GM23338 (cell line): ENCODE measurements around the gene SEMA6B. TPM values are rescaled to one million over a fixed set of nuclear protein-coding genes. Genes with fewer than 3 reads are reported as not detected.

Experiments used
- ATAC-seq: fragments of 200-7000 bp; cut with Tn5 transposase; 3 replicates; pipeline ENCODE4 v1.9.1; 2020
- DNase-seq: peaks from one replicate; pipeline ENCODE4 v3.0.0-alpha.2; 2015; ENCODE audit warnings: low spot score
- H2AFZ ChIP-seq: fragments of 200-600 bp; sonication (generic); 2 replicates; pipeline ENCODE4 v1.8.0; 2016; ENCODE audit warnings: antibody characterized with exemption, mild to moderate bottlenecking, moderate library complexity
- H3F3A ChIP-seq: fragments of 200-600 bp; sonication (generic); replicated peaks from 2 replicates; pipeline ENCODE4 v1.8.0; 2017; ENCODE audit warnings: antibody characterized with exemption, mixed run types, low read depth
- H3K27ac ChIP-seq: fragments of 200-600 bp; sonication (generic); 2 replicates; pipeline ENCODE4 v1.6.1; 2016; ENCODE audit warnings: low read depth
- H3K27me3 ChIP-seq: fragments of 200-600 bp; sonication (generic); 2 replicates; pipeline ENCODE4 v1.8.0; 2016; ENCODE audit warnings: mild to moderate bottlenecking, mixed run types, moderate library complexity; ENCODE audit not compliant: insufficient read depth
- H3K36me3 ChIP-seq: fragments of 200-600 bp; sonication (generic); 2 replicates; pipeline ENCODE4 v1.8.0; 2016; ENCODE audit warnings: mild to moderate bottlenecking; ENCODE audit not compliant: insufficient read depth
- H3K4me1 ChIP-seq: fragments of 200-600 bp; sonication (generic); 2 replicates; pipeline ENCODE4 v1.8.0; 2016; ENCODE audit warnings: mild to moderate bottlenecking, moderate library complexity; ENCODE audit not compliant: insufficient read depth
- H3K4me2 ChIP-seq: fragments of 200-600 bp; sonication (generic); 2 replicates; pipeline ENCODE4 v1.7.1; 2017; ENCODE audit warnings: mixed run types
- H3K4me3 ChIP-seq: fragments of 200-600 bp; sonication (generic); 2 replicates; pipeline ENCODE4 v1.6.1; 2016; ENCODE audit warnings: mixed run types
- H3K79me2 ChIP-seq: fragments of 200-600 bp; sonication (generic); replicated peaks from 2 replicates; pipeline ENCODE4 v1.8.0; 2017; ENCODE audit warnings: mild to moderate bottlenecking; ENCODE audit not compliant: insufficient read depth
- H3K9me2 ChIP-seq: fragments of 200-600 bp; sonication (generic); 2 replicates; pipeline ENCODE4 v1.8.0; 2017; ENCODE audit not compliant: insufficient read depth
- H4K20me1 ChIP-seq: fragments of 200-600 bp; sonication (generic); replicated peaks from 2 replicates; pipeline ENCODE4 v1.8.0; 2017; ENCODE audit warnings: mild to moderate bottlenecking; ENCODE audit not compliant: insufficient read depth
- H3K27ac Mint-ChIP-seq: 2 replicates; pipeline ENCODE4 v1.8.0; 2020; ENCODE audit warnings: inconsistent platforms, mild to moderate bottlenecking, moderate library complexity, mixed read lengths
- H3K27me3 Mint-ChIP-seq: 3 replicates; pipeline ENCODE4 v1.8.0; 2022; ENCODE audit warnings: low read depth, mild to moderate bottlenecking, moderate library complexity, mixed read lengths, inconsistent platforms; ENCODE audit not compliant: insufficient read depth, poor library complexity
- H3K36me3 Mint-ChIP-seq: 3 replicates; pipeline ENCODE4 v1.8.0; 2021; ENCODE audit warnings: low read depth, mild to moderate bottlenecking, inconsistent platforms, moderate library complexity, mixed read lengths
- H3K4me1 Mint-ChIP-seq: 3 replicates; pipeline ENCODE4 v1.8.0; 2020; ENCODE audit warnings: mild to moderate bottlenecking, inconsistent platforms, mixed read lengths
- H3K4me3 Mint-ChIP-seq: 3 replicates; pipeline ENCODE4 v1.8.0; 2021; ENCODE audit warnings: moderate library complexity, mild to moderate bottlenecking, inconsistent platforms, mixed read lengths
- H3K9me3 Mint-ChIP-seq: 3 replicates; pipeline ENCODE4 v1.8.0; 2020; ENCODE audit warnings: moderate library complexity, mild to moderate bottlenecking, inconsistent platforms, mixed read lengths
- CREB1 ChIP-seq: fragments of 250-450 bp; sonication (Bioruptor Pico); IDR thresholded peaks from 2 replicates; pipeline ENCODE4 v1.5.0; 2020; ENCODE audit warnings: low read depth, mild to moderate bottlenecking, moderate library complexity
- CTCF ChIP-seq, 2 experiments: fragments of 200-600 bp in 1 of 2; sonication (generic) in 1 of 2; conservative IDR thresholded peaks; 2 replicates each; pipeline versions ENCODE4 v1.5.1 to v1.6.1; 2016 to 2017; ENCODE audit warnings: antibody characterized with exemption in 2 of 2, low read depth in 2 of 2, mild to moderate bottlenecking in 2 of 2, moderate library complexity in 1 of 2
- ETS1 ChIP-seq: IDR thresholded peaks from 2 replicates; pipeline ENCODE4 v1.6.1; 2016; ENCODE audit warnings: antibody characterized with exemption
- EZH2 ChIP-seq: fragments of 200-600 bp; sonication (generic); IDR thresholded peaks from one replicate; pipeline ENCODE4 v1.8.0; 2017; ENCODE audit warnings: antibody characterized with exemption, mild to moderate bottlenecking, low read depth; ENCODE audit not compliant: unreplicated experiment
- EZH2phosphoT487 ChIP-seq: fragments of 200-600 bp; sonication (generic); IDR thresholded peaks from one replicate; pipeline ENCODE4 v1.8.1; 2018; ENCODE audit warnings: antibody characterized with exemption; ENCODE audit not compliant: unreplicated experiment
- JUNB ChIP-seq: IDR thresholded peaks from one replicate; pipeline ENCODE4 v1.6.1; 2016; ENCODE audit warnings: antibody characterized with exemption; ENCODE audit not compliant: unreplicated experiment
- NANOG ChIP-seq: IDR thresholded peaks from 2 replicates; pipeline ENCODE4 v1.6.1; 2016; ENCODE audit warnings: antibody characterized with exemption, borderline replicate concordance
- POLR2AphosphoS5 ChIP-seq: IDR thresholded peaks from 2 replicates; pipeline ENCODE4 v1.6.1; 2016; ENCODE audit warnings: antibody characterized with exemption, low read depth
- REST ChIP-seq: IDR thresholded peaks from one replicate; pipeline ENCODE4 v1.6.1; 2018; ENCODE audit warnings: antibody characterized with exemption; ENCODE audit not compliant: unreplicated experiment
- STAT1 ChIP-seq: IDR thresholded peaks from one replicate; pipeline ENCODE4 v1.6.1; 2016; ENCODE audit warnings: antibody characterized with exemption; ENCODE audit not compliant: unreplicated experiment
- ZNF114 ChIP-seq: fragments of 250-450 bp; sonication (Bioruptor Pico); IDR thresholded peaks from 2 replicates; pipeline ENCODE4 v1.5.0; 2020; ENCODE audit warnings: mild to moderate bottlenecking, moderate library complexity
- ZNF331 ChIP-seq: fragments of 250-450 bp; sonication (Bioruptor Pico); IDR thresholded peaks from 2 replicates; pipeline ENCODE4 v1.5.0; 2020; ENCODE audit warnings: low read depth, mild to moderate bottlenecking, moderate library complexity
- ZNF462 ChIP-seq: fragments of 250-450 bp; sonication (Bioruptor Pico); IDR thresholded peaks from 2 replicates; pipeline ENCODE4 v1.5.0; 2020; ENCODE audit warnings: mild to moderate bottlenecking, moderate library complexity
- polyA plus RNA-seq: library from polyadenylated mRNA; unstranded; fragments of >200 nt; fragmentation: Nextera tagmentation; extraction: Ambion mirVana; gene quantifications from 2 replicates; pipeline ENCODE4 v1.2.1, GENCODE V29; 2016
- total RNA-seq: library from RNA; depleted of rRNA; stranded (reverse); fragments of >200 nt; shearing (Covaris generic); gene quantifications from 2 replicates; pipeline ENCODE4 v1.2.3, GENCODE V29; 2014

SEMA6B gene
- total and polyA plus RNA-seq, 2 experiments from 2014 or later, result 5.3 to 42.7 TPM

GRCh38 chr19:4600082-4600481 lies 40.6 kb upstream of the SEMA6B start:
- Histone ChIP-seq H3K36me3 (no peaks in the 10 kb centered on the region), H3K27me3 (peaks cover 38% of the 10 kb centered on the region), H3K9me2 (no peaks in the 10 kb centered on the region), H2AFZ (no peak overlapping the region), H3F3A (peaks cover 11% of the 10 kb centered on the region; the same call in 1 of the 2 replicates), H3K79me2 (no peaks in the 10 kb centered on the region), H3K27ac (no peak overlapping the region), H3K4me3 (no peak overlapping the region), H3K4me1 (0 out of 2 replicates have a peak, but pooled peaks cover 4% of the 10 kb centered on the region), H4K20me1 (no peaks in the 10 kb centered on the region; the same call in 1 of the 2 replicates), H3K4me2 (no peak overlapping the region)
- DNase-seq, result no peak
- Mint-ChIP-seq H3K27me3 (peaks cover 18% of the 10 kb centered on the region), H3K36me3 (no peaks in the 10 kb centered on the region), H3K9me3 (no peaks in the 10 kb centered on the region), H3K4me1 (peaks cover 6% of the 10 kb centered on the region; the same call in 2 of the 3 replicates), H3K27ac (no peak overlapping the region), H3K4me3 (no peak overlapping the region)
- TF ChIP-seq JUNB, result no peak
- TF ChIP-seq EZH2, result no peak
- TF ChIP-seq POLR2AphosphoS5, result no peak
- no peak for TF ChIP-seq EZH2phosphoT487
- no peak for TF ChIP-seq CREB1 (CRISPR knock-in tag)
- TF ChIP-seq STAT1, result no peak
- TF ChIP-seq REST, result no peak
- TF ChIP-seq NANOG, result no peak
- no peak for TF ChIP-seq CTCF (conservative IDR thresholded peaks at IDR 0.05; ENCODE audit: low read depth in 2 of 2)
- TF ChIP-seq ZNF114 (CRISPR knock-in tag), result no peak
- no peak for TF ChIP-seq ZNF331 (CRISPR knock-in tag)
- no peak for TF ChIP-seq ZNF462 (CRISPR knock-in tag)
- no peak for TF ChIP-seq ETS1
- no peak for ATAC-seq
